ENCODE results near the gene STUB1.

GRCh38 chr16:724188-725040, 44.2 kb downstream of the STUB1 start:
- TF ChIP-seq POLR2A (IDR thresholded peaks at IDR 0.05; ENCODE audit: low read depth, low read length) (peak; percentile 21), CTCF (IDR thresholded peaks at IDR 0.05; ENCODE audit: extremely low read depth in 1 of 2, insufficient read depth in 1 of 2, low read depth in 1 of 2, low read length in 2 of 2) (no peak), MAX (IDR thresholded peaks at IDR 0.05; ENCODE audit: insufficient read depth, insufficient read length) (no peak), POLR2AphosphoS5 (IDR thresholded peaks at IDR 0.05; ENCODE audit: insufficient read depth, low read depth, low read length) (no peak), EZH2 (IDR thresholded peaks at IDR 0.05; ENCODE audit: borderline replicate concordance, low read depth, low read length, severe bottlenecking) (no peak), FOS (IDR thresholded peaks at IDR 0.05; ENCODE audit: borderline replicate concordance, insufficient read depth, low read length) (no peak), MYC (IDR thresholded peaks at IDR 0.05; ENCODE audit: low read depth, low read length) (no peak)

Measured in endothelial cell of umbilical vein (primary cell).